GM19468 (cell line): Measurements from ENCODE around the gene CAPS.
"Not testable (repeated sequence)": the region's sequence is repeated elsewhere in the genome, so short reads cannot be mapped to it uniquely, and the experiment has no call there.

Experiments
- ATAC-seq: cut with Tn5 transposase; IDR thresholded peaks from one replicate; pipeline ENCODE4 v1.9.1; 2021; ENCODE audit warnings: mild to moderate bottlenecking, moderate library complexity, moderate number of reproducible peaks; ENCODE audit not compliant: unreplicated experiment; ENCODE audit errors: extremely low read depth

Gene CAPS

GRCh38 chr19:5913739-5914357 lies at the start of gene CAPS:
Gene CAPS (plus strand): TSS chr19:5914254. CDS start chr19:5914407, 153 bp downstream.
- no peak for ATAC-seq

DNA sequence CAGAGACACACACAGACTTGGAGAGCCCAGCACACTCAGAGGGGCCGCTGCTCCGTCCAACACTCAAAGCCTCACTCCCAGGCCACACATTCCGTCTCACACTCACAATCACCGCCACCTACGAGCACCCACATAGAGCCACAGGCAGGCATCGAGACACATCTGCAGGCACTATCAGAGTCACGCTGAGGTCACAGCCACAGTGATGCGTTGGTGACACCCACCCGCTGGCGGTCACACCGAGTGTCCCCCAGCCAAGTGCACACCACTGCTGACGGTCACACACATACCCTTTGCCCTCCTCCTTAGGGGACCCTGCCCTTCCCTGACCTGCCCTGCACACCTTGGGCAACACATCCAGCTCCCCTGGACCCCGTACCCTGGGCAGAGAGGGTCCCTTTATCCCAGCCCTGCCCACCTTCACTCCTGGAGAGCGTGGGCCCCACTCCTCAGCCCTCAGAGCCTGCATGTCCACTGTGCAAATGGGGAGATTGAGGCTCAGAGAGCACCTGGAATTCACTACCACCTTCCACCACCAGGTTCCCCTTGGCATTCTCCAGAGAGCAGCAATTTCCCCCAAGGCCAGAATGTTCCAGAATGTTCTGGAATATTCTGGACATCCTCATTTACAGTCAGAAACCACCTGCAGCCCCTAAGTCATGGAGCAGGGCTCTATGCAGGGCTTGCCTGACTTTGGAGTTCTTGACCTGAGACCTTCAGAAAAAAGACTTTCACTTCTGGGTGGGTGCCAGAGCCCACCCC lies 49.1 kb upstream of the CAPS start:
- no peak for ATAC-seq

GRCh38 chr19:5865772-5866171 lies 48.3 kb upstream of the CAPS start:
- ATAC-seq: no peak

GRCh38 chr19:5867201-5868136 lies 46.6 kb upstream of the CAPS start:
- ATAC-seq: no peak

DNA sequence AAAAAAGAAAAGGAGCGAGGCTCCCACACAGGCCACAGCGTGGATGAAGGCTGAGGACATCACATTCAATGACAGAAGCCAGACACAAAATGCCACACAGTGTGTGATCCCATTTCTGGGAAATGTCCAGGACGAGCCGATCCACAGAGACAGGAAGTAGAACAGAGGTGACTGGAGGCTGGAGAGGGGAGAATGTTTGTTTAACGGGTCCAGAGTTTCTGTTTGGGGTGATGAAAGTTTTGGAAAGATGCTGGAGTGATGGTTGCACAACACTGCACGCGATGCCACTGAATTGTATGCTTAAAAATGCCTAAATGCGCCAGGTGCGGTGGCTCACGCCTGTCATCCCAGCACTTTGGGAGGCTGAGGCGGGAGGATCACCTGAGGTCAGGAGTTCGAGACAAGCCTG lies 43.1 kb upstream of the CAPS start:
- ATAC-seq: no peak

DNA sequence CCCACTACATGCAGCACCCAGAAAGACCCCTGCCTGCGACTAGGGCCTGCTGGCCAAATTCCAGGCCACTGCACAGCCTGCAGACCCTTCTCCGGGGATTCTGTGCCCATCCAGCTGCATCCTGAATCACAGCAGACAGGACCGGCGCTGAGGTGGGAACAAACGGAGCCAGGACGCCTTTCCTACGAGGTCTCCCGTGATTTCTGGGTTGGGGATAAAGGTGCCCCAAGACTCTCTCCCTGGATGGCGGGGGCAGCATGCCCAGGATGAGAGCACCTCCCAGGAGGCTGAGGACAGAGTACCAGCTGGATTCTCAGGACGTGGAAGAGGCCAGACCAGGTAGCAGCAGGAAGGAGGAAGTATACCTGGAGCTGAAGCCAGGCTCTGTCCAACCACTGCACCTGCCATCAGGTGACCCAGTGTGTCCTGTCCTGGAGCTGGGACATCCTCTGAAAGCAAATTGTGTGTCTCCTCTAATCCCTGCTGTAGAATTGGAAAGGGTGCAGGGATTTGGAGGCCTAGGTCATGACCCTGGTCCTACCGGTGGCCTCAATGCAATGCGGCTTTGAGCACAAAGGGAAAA lies 40.3 kb upstream of the CAPS start:
- no peak for ATAC-seq

GRCh38 chr19:5874496-5874895 lies 39.6 kb upstream of the CAPS start:
- not testable (repeated sequence) for ATAC-seq

- ATAC-seq: no peak
Measured at GRCh38 chr19:5877427-5877826, 36.6 kb upstream of the CAPS start.

- ATAC-seq: no peak
Measured at GRCh38 chr19:5877882-5878281, 36.2 kb upstream of the CAPS start.

- no peak for ATAC-seq
Measured at GRCh38 chr19:5880196-5880595, 33.9 kb upstream of the CAPS start.

- no peak for ATAC-seq
Measured at GRCh38 chr19:5880604-5881078, 33.4 kb upstream of the CAPS start.

- ATAC-seq: no peak
Measured at GRCh38 chr19:5881543-5882299, 32.3 kb upstream of the CAPS start.

- ATAC-seq: no peak
Measured at GRCh38 chr19:5882421-5882968, 31.6 kb upstream of the CAPS start.

- not testable (repeated sequence) for ATAC-seq
Measured at GRCh38 chr19:5883157-5883873, 30.7 kb upstream of the CAPS start.

DNA sequence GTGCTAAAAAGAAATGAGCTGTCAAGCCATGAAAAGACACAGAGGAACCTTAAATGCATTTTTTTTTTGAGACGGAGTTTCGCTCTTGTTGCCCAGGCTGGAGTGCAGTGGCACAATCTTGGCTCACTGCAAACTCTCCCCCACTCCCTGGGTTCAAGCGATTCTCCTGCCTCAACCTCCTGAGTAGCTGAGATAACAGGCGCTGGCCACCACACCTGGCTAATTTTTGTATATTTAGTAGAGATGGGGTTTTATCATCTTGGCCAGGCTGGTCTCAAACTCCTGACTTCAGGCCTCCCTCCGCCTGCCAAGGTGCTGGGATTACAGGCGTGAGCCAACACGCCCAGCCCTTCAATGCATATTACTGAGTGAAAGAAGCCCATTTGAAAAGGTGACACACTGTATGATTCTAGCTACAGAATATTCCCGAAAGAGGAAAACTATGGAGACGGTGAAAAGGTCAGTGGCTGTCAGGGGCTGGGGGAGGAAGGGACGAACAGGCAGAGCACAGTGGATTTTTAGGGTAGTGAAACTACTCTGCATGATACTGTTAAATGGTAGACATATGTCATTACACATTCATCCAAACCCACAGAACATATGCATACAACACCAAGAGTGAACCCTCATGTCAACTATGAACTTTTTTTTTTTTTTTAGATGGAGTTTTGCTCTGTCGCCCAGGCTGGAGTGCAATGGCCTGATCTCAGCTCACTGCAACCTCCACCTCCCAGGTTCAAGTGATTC lies 29.8 kb upstream of the CAPS start:
- not testable (repeated sequence) for ATAC-seq

DNA sequence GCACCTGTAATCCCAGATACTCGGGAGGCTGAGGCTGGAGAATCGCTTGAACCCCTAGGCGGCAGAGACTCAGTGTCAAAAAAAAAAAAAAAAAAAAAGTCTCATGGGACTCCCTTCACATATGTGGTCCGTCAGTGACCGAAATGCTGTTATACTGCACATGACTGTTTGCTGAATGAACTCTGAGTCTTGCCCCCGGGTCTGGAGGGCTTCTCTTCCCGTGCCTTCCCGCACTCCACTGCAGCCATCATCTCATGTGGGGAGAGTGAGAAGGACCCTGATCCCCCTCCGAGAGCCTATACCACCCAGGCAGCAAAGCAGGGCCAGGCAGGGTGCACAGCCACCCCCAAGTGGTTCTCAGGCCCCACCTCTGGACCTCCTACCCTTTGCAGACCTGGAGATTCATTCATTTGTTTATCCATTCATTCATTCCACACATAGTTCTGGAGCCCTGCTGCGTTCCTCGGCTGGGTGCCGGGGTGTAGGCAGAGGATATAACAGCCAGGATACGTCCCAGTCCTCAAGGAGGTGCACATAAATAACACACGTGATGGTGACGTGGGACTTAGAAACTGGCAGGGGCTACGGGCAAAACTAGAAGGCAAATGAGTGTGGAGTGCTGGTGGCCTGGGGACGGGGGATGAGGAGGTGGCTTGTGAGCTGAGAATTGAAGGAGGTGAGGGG lies 24.6 kb upstream of the CAPS start:
- no peak for ATAC-seq

DNA sequence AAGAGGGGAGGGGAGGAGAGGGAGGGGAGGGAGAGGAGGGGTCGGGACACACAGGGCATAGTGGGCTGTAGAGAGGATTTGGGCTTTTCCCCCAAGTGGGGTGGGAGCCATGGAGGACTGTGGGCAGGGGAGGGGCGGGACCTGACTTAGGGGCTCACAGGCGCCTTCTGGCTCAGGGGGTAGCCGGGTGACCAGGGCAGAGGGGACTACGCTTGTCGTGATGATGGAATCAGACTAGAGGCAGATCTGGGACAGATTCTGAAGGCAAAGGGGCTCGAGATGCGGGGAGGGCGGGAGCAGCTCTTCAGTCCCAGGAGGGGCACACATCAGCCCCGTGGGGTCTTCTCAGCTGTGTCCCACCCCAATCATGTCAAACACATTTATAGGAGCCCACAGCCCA lies 24.0 kb upstream of the CAPS start:
- no peak for ATAC-seq

- no peak for ATAC-seq
Measured at GRCh38 chr19:5891572-5891937, 22.5 kb upstream of the CAPS start.
